HG02870 (cell line): ENCODE measurements around the gene SMAP1.
A peak's percentile ranks its signal among the peaks of the same experiment; 100 is the strongest.

Experiments used
- ATAC-seq: cut with Tn5 transposase; IDR thresholded peaks from one replicate; pipeline ENCODE4 v1.9.1; 2021; ENCODE audit warnings: mild to moderate bottlenecking, moderate library complexity; ENCODE audit not compliant: unreplicated experiment

SMAP1 gene

GRCh38 chr6:70680396-70680795, 12.7 kb downstream of the SMAP1 start:
- no peak for ATAC-seq

GRCh38 chr6:70684794-70685493, 17.3 kb downstream of the SMAP1 start:
- ATAC-seq: no peak

GRCh38 chr6:70685494-70686180, 18.0 kb downstream of the SMAP1 start:
- ATAC-seq: no peak

GRCh38 chr6:70686548-70687133, 19.0 kb downstream of the SMAP1 start:
- no peak for ATAC-seq

- no peak for ATAC-seq
Observed at GRCh38 chr6:70693887-70694286, 26.2 kb downstream of the SMAP1 start.

- ATAC-seq: no peak
Observed at GRCh38 chr6:70694371-70694770, 26.7 kb downstream of the SMAP1 start.

GRCh38 chr6:70700922-70701876, 33.5 kb downstream of the SMAP1 start:
- no peak for ATAC-seq

- ATAC-seq: no peak
Observed at GRCh38 chr6:70705772-70706171, 38.1 kb downstream of the SMAP1 start.

GRCh38 chr6:70706491-70707123, 38.9 kb downstream of the SMAP1 start:
- ATAC-seq: no peak

GRCh38 chr6:70707893-70708292, 40.2 kb downstream of the SMAP1 start:
- ATAC-seq: no peak

- no peak for ATAC-seq
Observed at GRCh38 chr6:70708448-70708847, 40.8 kb downstream of the SMAP1 start.

GRCh38 chr6:70709826-70710225, 42.1 kb downstream of the SMAP1 start:
- ATAC-seq: no peak

GRCh38 chr6:70714716-70715257, 47.1 kb downstream of the SMAP1 start:
- no peak for ATAC-seq

GRCh38 chr6:70717038-70717801, 49.5 kb downstream of the SMAP1 start:
- ATAC-seq: peak; percentile 52

GRCh38 chr6:70724524-70724923, 56.8 kb downstream of the SMAP1 start:
- ATAC-seq: no peak

- ATAC-seq: no peak
Observed at GRCh38 chr6:70725817-70726415, 58.2 kb downstream of the SMAP1 start.

GRCh38 chr6:70734381-70734780, 66.7 kb downstream of the SMAP1 start:
- no peak for ATAC-seq

- ATAC-seq: no peak
Observed at GRCh38 chr6:70734979-70735378, 67.3 kb downstream of the SMAP1 start.

- no peak for ATAC-seq
Observed at GRCh38 chr6:70735513-70735912, 67.8 kb downstream of the SMAP1 start.
